ENCODE data around the gene SPACA6.

The SPACA6 gene

GRCh38 chr19:51739466-51740213 lies 46.5 kb downstream of the SPACA6 start:
- TF ChIP-seq, protein P1, sequence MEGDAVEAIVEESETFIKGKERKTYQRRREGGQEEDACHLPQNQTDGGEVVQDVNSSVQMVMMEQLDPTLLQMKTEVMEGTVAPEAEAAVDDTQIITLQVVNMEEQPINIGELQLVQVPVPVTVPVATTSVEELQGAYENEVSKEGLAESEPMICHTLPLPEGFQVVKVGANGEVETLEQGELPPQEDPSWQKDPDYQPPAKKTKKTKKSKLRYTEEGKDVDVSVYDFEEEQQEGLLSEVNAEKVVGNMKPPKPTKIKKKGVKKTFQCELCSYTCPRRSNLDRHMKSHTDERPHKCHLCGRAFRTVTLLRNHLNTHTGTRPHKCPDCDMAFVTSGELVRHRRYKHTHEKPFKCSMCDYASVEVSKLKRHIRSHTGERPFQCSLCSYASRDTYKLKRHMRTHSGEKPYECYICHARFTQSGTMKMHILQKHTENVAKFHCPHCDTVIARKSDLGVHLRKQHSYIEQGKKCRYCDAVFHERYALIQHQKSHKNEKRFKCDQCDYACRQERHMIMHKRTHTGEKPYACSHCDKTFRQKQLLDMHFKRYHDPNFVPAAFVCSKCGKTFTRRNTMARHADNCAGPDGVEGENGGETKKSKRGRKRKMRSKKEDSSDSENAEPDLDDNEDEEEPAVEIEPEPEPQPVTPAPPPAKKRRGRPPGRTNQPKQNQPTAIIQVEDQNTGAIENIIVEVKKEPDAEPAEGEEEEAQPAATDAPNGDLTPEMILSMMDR (IDR thresholded peaks at IDR 0.05; ENCODE audit: control insufficient read depth, insufficient read depth, low read depth, low read length, missing control alignments): no peak
- no peak overlapping the region for H3K4me3 ChIP-seq (ENCODE audit: control insufficient read depth, low read depth, low read length)
- DNase-seq (ENCODE audit: low read depth): no peak

DNA sequence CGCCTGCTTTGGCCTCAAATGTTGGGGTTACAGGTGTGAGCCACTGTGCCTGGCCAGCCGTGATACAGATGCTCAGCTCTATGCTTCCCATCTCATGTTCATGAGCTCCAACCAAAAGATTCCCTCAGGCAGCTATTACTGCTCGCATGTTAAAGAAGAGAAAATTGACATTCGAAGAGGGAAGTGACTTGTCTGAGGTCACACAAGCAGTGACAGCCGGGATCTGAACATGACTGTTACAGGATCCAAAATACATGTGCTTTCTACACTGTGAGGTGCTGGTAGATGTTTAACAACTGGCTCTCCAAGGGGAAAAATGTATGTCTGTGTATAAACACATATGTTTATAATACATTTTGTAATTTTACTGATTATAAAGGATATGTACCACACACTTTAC lies 47.2 kb downstream of the SPACA6 start:
- TF ChIP-seq, protein P1 (IDR thresholded peaks at IDR 0.05; ENCODE audit: control insufficient read depth, insufficient read depth, low read depth, low read length, missing control alignments): no peak
- DNase-seq (ENCODE audit: low read depth): no peak
- no peak overlapping the region for H3K4me3 ChIP-seq (ENCODE audit: control insufficient read depth, low read depth, low read length)

GRCh38 chr19:51742789-51743188 lies 49.7 kb downstream of the SPACA6 start:
- peak; percentile 57 for DNase-seq (ENCODE audit: low read depth)
- no peak overlapping the region for H3K4me3 ChIP-seq (ENCODE audit: control insufficient read depth, low read depth, low read length)
- TF ChIP-seq, protein P1 (IDR thresholded peaks at IDR 0.05; ENCODE audit: control insufficient read depth, insufficient read depth, low read depth, low read length, missing control alignments): no peak

DNA sequence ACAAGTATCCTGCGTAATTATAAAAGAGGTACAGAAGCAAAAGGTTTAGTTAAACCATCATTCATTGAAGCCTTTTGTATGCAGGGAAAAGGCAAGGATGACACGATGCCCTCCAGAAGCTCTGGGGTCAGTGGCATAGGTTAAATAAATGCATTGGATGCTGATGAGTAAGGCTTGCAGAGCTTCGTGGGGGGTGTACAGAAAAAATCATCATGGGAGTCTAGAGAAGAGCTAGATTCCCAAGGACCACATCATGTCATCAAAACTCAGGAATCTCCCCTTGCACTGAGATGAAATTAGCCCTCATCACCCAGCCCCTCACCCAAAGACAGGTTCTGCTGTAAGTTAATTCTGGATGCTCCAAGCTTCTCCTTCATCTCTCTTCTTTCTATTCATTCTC lies 50.3 kb downstream of the SPACA6 start:
- DNase-seq (ENCODE audit: low read depth): no peak
- TF ChIP-seq, protein P1 (IDR thresholded peaks at IDR 0.05; ENCODE audit: control insufficient read depth, insufficient read depth, low read depth, low read length, missing control alignments): no peak
- H3K4me3 ChIP-seq (ENCODE audit: control insufficient read depth, low read depth, low read length): no peak overlapping the region

- no peak overlapping the region for H3K4me3 ChIP-seq (ENCODE audit: control insufficient read depth, low read depth, low read length)
- DNase-seq (ENCODE audit: low read depth): no peak
- TF ChIP-seq, protein P1 (IDR thresholded peaks at IDR 0.05; ENCODE audit: control insufficient read depth, insufficient read depth, low read depth, low read length, missing control alignments): no peak
Measured at GRCh38 chr19:51746731-51747130, 53.6 kb downstream of the SPACA6 start.

GRCh38 chr19:51749979-51750378 lies 56.8 kb downstream of the SPACA6 start:
- H3K4me3 ChIP-seq (ENCODE audit: control insufficient read depth, low read depth, low read length): no peak overlapping the region
- DNase-seq (ENCODE audit: low read depth): peak; percentile 61
- TF ChIP-seq, protein P1 (IDR thresholded peaks at IDR 0.05; ENCODE audit: control insufficient read depth, insufficient read depth, low read depth, low read length, missing control alignments): no peak
